B cell (primary cell): ENCODE data around the gene SLC29A3.

Source experiments
- CTCF ChIP-seq: fragments of 200-600 bp; IDR thresholded peaks from one replicate; pipeline ENCODE4 v1.8.0; 2022; ENCODE audit warnings: antibody characterized with exemption, mild to moderate bottlenecking
- EZH2 ChIP-seq: IDR thresholded peaks from 2 replicates; pipeline ENCODE4 v1.6.1; 2012; ENCODE audit warnings: borderline replicate concordance, low read depth, mild to moderate bottlenecking, moderate library complexity, low read length; ENCODE audit not compliant: insufficient read depth, poor library complexity, severe bottlenecking

DNA sequence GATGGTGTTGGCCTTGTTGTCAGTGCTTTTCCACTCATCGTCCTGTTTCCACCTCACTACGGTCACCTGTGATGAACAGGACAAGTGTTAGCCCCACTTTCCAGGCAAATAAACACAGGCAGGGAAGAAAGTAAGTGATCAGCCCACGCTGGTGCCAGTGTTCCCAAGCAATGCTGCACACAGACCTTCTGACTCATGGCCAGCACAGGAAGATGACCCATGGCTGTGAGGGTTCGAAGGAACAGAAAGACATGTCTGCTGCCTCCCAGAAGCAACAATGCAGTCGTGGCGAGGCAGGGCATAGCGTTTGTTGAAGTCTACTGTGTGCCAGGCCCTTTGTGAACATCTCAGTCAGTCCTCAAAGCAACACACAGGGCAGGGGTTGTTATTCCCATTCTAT, 35.7 kb downstream of the SLC29A3 start:
- TF ChIP-seq CTCF = no peak
- no peak for TF ChIP-seq EZH2
